DMS53 (cell line): ENCODE results near the gene NDUFA11.

Experiments
- DNase-seq: peaks from one replicate; lab custom pipeline; 2025; lab: John Stamatoyannopoulos, UW

NDUFA11 gene

GRCh38 chr19:5932609-5933262, 29.1 kb upstream of the NDUFA11 start:
- no peak for DNase-seq

GRCh38 chr19:5932146-5932545, 28.6 kb upstream of the NDUFA11 start:
- DNase-seq = no peak

GRCh38 chr19:5931251-5931650, 27.7 kb upstream of the NDUFA11 start:
- DNase-seq = no peak

GRCh38 chr19:5929625-5930024, 26.0 kb upstream of the NDUFA11 start:
- no peak for DNase-seq

GRCh38 chr19:5929179-5929578, 25.6 kb upstream of the NDUFA11 start:
- DNase-seq = no peak

- no peak for DNase-seq
Measured at GRCh38 chr19:5927441-5927821, 23.8 kb upstream of the NDUFA11 start.

GRCh38 chr19:5926641-5927440, 23.3 kb upstream of the NDUFA11 start:
- no peak for DNase-seq

- no peak for DNase-seq
Measured at GRCh38 chr19:5925830-5926427, 22.3 kb upstream of the NDUFA11 start.

GRCh38 chr19:5923356-5923755, 19.8 kb upstream of the NDUFA11 start:
- DNase-seq = no peak

GRCh38 chr19:5922161-5922545, 18.6 kb upstream of the NDUFA11 start:
- no peak for DNase-seq

- no peak for DNase-seq
Measured at GRCh38 chr19:5921516-5922160, 18.0 kb upstream of the NDUFA11 start.

- DNase-seq = no peak
Measured at GRCh38 chr19:5918463-5919079, 15.0 kb upstream of the NDUFA11 start.

GRCh38 chr19:5917431-5918107, 14.0 kb upstream of the NDUFA11 start:
- DNase-seq = no peak

GRCh38 chr19:5916181-5916708, 12.7 kb upstream of the NDUFA11 start:
- no peak for DNase-seq

- DNase-seq = no peak
Measured at GRCh38 chr19:5915782-5916165, 12.2 kb upstream of the NDUFA11 start.

- DNase-seq = no peak
Measured at GRCh38 chr19:5914946-5915781, 11.6 kb upstream of the NDUFA11 start.

GRCh38 chr19:5914358-5914774, 10.8 kb upstream of the NDUFA11 start:
- DNase-seq = no peak

GRCh38 chr19:5913739-5914357, 10.3 kb upstream of the NDUFA11 start, which contains the start of gene CAPS:
Gene CAPS, plus strand, starts transcription at chr19:5914254. Its CDS starts 153 bp downstream, at chr19:5914407.
- no peak for DNase-seq

GRCh38 chr19:5911366-5911765, 7.8 kb upstream of the NDUFA11 start:
- no peak for DNase-seq

- DNase-seq = no peak
Measured at GRCh38 chr19:5910638-5910907, 7.0 kb upstream of the NDUFA11 start.
